ENCODE results near the gene SGF29.

GRCh38 chr16:28531777-28532744 is 21.7 kb upstream of the SGF29 start:
- no peak for TF ChIP-seq EP300 (IDR thresholded peaks at IDR 0.05)
- peak; percentile 54 to 59 (median 58) for TF ChIP-seq POLR2AphosphoS5 (IDR thresholded peaks at IDR 0.05)
- no peak for TF ChIP-seq CTCF (IDR thresholded peaks at IDR 0.05)
- TF ChIP-seq POLR2A (IDR thresholded peaks at IDR 0.05), result peak in 1 of 2 donors; percentile 58
